GM19193 (cell line): ENCODE data around the gene MEGF8.

ENCODE experiments used
- POLR2A ChIP-seq: IDR thresholded peaks from 4 replicates; pipeline ENCODE4 v1.6.1; 2011; ENCODE audit not compliant: insufficient read depth, insufficient read length; ENCODE audit errors: extremely low read depth

Gene MEGF8

DNA sequence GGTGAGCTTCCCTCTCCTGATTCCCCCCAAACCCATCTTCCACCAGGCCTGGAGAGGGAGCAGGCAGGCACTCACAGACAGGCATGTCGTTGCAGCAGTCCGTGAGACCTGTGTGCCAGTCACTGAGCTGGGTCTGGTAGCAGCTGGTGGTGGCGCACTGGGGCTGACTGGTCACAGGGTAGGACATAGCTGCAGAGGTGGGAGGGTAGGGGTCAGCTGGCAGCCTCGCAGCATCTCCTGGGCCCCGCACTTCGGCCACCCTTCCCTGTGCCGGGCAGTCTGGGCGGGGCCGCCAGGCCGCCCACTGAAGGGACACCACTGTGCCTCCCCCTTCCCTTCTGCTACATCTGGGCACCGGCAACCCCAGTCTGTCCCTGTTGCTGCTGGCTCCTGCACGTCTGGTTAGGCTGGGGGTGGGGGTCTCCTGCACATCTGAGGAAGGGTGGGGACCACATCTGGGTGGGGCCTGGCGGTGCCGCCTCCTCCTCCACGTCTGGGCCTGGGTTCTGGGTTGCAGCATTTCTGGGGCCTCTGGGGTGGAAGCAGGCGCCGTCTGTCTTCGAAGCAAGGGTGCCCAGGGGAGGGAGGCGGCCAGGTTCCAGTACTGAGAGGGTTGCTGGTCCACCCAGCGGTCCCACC, 63.5 kb downstream of the MEGF8 start:
- no peak for TF ChIP-seq POLR2A

GRCh38 chr19:42389899-42390298, 64.5 kb downstream of the MEGF8 start, which contains the start of gene CNFN:
Gene CNFN (minus strand): TSS chr19:42390297. CDS start chr19:42389037, 1,260 bp downstream.
- no peak for TF ChIP-seq POLR2A

- TF ChIP-seq POLR2A = no peak
These were observed 66.7 kb downstream of the MEGF8 start for GRCh38 chr19:42392165-42392564.

DNA sequence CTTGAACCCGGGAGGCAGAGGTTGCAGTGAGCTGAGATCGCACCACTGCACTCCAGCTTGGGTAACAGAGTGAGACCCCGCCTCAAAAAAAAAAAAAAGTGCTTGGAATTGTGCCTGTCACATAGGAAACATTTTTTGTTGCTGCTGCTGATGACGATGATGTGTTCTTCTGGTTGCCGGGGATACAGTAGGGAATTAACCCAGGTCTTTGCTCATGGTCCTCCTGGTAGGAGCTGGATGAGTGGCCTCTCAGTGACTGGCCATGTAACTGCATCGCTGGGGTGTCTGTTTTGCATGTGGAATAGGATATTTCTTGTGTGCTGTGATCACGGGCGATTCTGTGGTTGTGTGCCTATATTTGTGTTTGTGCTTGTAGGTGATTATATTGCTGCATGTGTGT, 69.3 kb downstream of the MEGF8 start:
- TF ChIP-seq POLR2A = no peak

GRCh38 chr19:42396381-42397262, 71.2 kb downstream of the MEGF8 start:
- peak; percentile 82 for TF ChIP-seq POLR2A

DNA sequence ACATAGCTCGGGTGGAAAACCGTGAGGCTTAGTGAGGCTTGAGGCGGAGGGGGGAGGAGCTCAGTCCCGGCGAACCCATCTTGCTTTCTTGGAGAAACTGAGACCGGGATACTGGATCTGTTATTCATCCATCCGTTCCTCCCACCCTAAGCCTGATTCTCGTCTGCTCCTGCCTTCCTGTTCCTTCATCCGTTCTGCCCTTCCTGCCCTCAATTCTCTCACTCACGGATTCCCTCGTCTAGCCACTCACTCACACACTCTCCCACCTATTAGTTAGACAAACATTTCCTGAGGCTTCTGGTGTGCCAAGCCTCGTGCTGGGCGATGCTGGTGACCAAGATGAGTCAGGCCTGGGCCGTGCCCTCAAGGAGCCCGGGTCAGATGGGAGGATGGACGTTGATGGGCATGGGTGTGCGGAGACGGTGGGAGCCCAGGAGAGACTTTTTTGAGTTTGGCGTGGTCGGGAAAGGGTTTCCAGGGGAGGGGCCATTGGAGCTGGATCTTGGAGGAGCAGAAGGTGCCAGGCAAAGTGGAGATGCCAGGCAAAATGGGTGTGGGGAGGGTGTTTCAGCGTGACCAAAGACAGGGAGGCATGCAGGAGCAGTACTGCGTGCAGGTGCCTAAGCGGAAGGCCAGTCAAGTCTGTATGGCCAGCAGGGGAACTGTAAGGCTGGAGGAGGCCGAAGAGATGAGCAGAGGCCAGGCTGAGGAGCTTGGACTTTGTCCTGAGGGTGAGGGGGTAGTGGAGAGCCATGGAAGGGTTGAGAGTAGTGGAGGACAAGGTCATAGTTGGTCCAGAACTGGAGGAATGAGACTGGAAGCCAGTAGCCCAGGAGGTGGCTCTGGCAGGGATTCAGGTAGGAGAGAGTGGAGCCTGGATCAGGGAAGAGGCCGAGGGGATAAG, 72.1 kb downstream of the MEGF8 start:
- TF ChIP-seq POLR2A = no peak

GRCh38 chr19:42400404-42400803, 75.0 kb downstream of the MEGF8 start:
- no peak for TF ChIP-seq POLR2A

DNA sequence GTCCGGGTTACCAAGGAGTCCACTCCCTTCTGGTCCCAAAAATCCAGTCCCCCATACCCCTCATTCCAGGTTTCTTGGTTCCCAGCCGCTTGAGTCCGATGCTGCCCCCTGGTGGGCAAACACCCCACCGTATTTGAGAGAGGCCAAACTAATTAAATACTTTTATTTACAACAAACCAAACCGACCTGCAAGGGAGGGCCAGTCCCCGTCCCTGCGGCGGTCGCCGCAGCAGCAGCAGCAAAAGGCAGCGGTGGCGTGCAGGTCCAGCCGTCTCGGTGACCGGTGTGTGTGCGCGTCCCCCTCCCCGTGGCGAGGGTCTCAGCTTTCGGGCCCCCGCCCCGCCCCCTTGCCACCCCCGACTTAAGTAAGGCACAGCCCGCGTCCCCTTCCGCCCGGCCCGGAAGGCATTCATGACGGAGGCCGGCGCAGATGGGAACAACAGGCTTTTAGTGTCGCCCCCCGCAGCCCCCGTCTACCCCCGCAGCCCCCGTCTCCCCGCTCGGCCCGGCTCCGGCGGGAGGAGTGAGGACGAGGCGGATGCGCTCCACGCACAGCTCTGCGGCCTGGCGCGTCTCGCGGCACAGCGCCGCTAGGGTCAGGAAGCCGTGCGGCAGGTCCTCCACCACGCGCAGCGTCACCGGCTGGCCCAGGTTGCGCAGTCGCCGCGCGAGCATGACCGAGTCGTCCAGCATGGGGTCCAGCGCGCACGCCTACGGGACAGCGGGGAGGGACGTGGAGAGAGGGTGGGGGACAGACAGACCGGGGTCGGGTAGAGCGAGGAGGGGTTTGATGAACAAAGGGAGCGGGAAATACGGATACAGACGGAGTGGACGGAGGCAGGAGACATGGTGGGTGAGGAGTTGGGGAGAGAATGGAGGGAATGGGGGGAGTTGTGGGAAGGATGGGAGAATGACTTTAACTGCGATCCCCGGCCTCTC, 76.2 kb downstream of the MEGF8 start:
- no peak for TF ChIP-seq POLR2A

GRCh38 chr19:42402376-42403116, 77.1 kb downstream of the MEGF8 start:
- TF ChIP-seq POLR2A = no peak

- no peak for TF ChIP-seq POLR2A
These were observed 78.2 kb downstream of the MEGF8 start for GRCh38 chr19:42403586-42403985.

- TF ChIP-seq POLR2A = no peak
These were observed 80.7 kb downstream of the MEGF8 start for GRCh38 chr19:42406111-42406510.

DNA sequence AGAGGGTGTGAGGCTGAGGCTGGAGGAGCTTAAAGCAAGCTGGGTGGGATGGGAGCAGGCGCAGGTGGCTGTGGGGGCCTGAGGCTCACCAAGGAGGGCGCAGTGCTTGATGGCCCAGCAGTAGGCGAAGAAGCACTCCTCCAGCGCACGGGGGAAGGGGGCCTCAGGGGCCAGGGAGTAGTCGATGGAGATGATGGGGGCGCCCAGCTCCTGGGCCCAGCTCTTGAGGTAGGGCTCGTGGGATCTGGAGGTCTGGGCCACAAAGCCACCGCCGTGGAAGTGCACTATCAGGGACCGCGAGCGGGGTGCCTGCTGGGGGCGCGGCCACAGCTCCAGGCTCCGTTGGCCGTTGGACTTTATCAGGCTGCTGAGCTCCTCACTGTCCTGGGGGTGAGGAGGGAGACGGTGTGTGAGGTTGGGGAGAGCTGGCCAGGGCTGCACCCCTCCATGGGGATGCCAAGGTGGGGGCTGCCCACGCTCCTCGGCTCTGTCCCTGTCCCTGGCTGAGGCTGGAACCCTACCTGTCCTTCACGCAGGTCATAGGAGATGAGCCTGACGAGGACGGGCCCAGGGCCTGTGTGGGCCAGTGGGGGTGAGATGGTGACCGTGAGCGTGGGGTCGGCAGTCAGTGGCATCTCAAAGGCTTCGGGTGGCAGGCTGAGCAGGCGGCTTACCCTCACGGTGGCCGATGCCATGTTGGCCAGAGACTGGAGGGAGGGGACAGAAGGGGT, 81.8 kb downstream of the MEGF8 start:
- TF ChIP-seq POLR2A = no peak

DNA sequence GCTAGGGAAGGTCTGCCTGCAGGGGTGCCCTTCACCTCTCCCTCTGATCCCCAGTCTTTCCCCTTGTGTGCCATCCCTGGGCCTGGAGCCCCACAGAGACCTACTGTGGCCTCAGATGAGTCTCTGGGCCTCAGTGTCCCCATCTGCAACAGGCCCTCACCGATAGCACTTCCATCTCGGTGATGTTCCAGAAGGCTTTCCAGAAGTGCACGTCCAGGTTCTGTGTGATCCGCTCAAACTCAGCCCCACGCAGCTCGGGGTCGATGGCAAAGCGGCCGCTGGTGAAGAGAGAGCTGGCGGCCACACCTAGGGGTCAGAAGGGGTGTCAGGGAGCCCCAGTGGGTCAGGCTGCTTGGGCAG, 82.4 kb downstream of the MEGF8 start:
- TF ChIP-seq POLR2A = no peak
